ENCODE results near the gene ERC1.

The ERC1 gene

DNA sequence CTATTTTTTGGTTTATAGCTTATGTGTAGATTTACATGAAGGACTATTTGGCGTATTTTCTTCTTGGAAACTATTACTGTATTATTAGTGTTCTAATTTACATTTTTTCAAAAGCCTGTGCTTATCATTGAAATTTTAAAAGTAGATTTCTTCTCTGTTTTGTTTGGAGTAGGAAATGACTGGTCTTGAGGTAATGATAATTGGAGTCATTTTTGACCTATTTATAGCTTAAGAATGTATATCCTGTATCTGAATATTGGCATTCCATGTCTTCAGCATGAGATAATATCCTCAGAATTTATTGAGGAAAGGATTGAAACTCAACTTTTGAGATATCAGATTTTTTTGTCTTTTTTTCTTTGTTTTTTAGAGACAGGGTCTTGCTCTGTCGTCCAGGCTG is 193.4 kb downstream of the ERC1 start:
- Histone ChIP-seq H3K4me1 (ENCODE audit: control insufficient read depth, low read length) (no peaks in the 10 kb centered on the region), H3K4me3 (ENCODE audit: low read length) (no peak overlapping the region), H3K36me3 (ENCODE audit: control insufficient read depth, low read length) (peaks cover 24% of the 10 kb centered on the region), H3K9me2 (replicated peaks; ENCODE audit: control insufficient read depth, low read length) (no peaks in the 10 kb centered on the region), H3F3A (ENCODE audit: control insufficient read depth, insufficient read depth) (no peaks in the 10 kb centered on the region), H3K27ac (ENCODE audit: low read depth, low read length) (no peak overlapping the region), H4K20me1 (ENCODE audit: control insufficient read depth, insufficient read depth, low read depth, low read length) (no peaks in the 10 kb centered on the region), H3K4me2 (ENCODE audit: low read length) (no peak overlapping the region), H3K9me3 (ENCODE audit: control insufficient read depth, insufficient read depth, low read length) (no peaks in the 10 kb centered on the region), H3K79me2 (ENCODE audit: control insufficient read depth, low read length) (no peaks in the 10 kb centered on the region), H3K27me3 (ENCODE audit: control insufficient read depth, low read length) (no peaks in the 10 kb centered on the region)
- TF ChIP-seq, protein P1, sequence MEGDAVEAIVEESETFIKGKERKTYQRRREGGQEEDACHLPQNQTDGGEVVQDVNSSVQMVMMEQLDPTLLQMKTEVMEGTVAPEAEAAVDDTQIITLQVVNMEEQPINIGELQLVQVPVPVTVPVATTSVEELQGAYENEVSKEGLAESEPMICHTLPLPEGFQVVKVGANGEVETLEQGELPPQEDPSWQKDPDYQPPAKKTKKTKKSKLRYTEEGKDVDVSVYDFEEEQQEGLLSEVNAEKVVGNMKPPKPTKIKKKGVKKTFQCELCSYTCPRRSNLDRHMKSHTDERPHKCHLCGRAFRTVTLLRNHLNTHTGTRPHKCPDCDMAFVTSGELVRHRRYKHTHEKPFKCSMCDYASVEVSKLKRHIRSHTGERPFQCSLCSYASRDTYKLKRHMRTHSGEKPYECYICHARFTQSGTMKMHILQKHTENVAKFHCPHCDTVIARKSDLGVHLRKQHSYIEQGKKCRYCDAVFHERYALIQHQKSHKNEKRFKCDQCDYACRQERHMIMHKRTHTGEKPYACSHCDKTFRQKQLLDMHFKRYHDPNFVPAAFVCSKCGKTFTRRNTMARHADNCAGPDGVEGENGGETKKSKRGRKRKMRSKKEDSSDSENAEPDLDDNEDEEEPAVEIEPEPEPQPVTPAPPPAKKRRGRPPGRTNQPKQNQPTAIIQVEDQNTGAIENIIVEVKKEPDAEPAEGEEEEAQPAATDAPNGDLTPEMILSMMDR (IDR thresholded peaks at IDR 0.05; ENCODE audit: low read depth, low read length, poor library complexity, severe bottlenecking): no peak
- TF ChIP-seq EZH2phosphoT487 (IDR thresholded peaks at IDR 0.05; ENCODE audit: borderline replicate concordance, low read length): no peak

DNA sequence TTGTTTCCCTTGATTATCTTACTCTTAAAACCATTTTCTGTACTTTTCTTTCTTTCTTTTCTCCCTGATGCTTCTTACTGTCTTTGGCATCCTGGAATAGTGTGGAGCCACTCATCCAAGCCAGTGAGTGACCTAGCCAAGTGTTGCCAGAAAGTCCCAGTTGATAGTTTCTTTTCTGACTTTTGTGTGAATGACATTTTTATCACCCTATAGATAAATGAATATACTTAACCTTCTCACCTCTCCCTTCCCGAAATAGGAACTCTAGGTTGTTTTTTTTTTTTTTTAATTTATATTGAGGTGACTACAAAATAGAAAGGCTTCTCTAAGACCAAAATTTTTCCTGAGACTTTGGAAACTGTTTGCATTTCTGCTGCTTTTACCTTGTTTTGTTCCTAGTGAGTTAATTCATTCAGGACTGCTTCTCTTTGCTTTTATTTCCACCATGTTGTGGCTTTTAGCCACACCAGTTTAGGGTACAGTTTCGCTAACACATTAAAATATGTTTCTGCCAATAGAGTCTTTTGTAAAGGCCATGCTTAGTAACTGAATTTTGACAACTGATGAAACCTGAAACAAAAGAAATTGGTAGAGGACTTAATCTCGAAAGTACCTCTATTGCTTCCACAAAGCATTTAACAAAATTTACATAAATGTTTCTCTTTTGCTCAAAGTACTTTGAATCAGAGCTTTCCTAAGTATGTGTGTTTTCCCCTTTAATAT is 194.6 kb downstream of the ERC1 start:
- peaks cover 28% of the 10 kb centered on the region for H3K36me3 ChIP-seq (ENCODE audit: control insufficient read depth, low read length)
- no peaks in the 10 kb centered on the region for H3F3A ChIP-seq (ENCODE audit: control insufficient read depth, insufficient read depth)
- H3K9me3 ChIP-seq (ENCODE audit: control insufficient read depth, insufficient read depth, low read length): no peaks in the 10 kb centered on the region
- H3K79me2 ChIP-seq (ENCODE audit: control insufficient read depth, low read length): no peaks in the 10 kb centered on the region
- no peak overlapping the region for H3K27ac ChIP-seq (ENCODE audit: low read depth, low read length)
- no peaks in the 10 kb centered on the region for H3K9me2 ChIP-seq (replicated peaks; ENCODE audit: control insufficient read depth, low read length)
- no peak overlapping the region for H3K4me3 ChIP-seq (ENCODE audit: low read length)
- no peak overlapping the region for H3K4me2 ChIP-seq (ENCODE audit: low read length)
- no peaks in the 10 kb centered on the region for H3K27me3 ChIP-seq (ENCODE audit: control insufficient read depth, low read length)
- H3K4me1 ChIP-seq (ENCODE audit: control insufficient read depth, low read length): no peaks in the 10 kb centered on the region
- no peaks in the 10 kb centered on the region for H4K20me1 ChIP-seq (ENCODE audit: control insufficient read depth, insufficient read depth, low read depth, low read length)
- TF ChIP-seq EZH2phosphoT487 (IDR thresholded peaks at IDR 0.05; ENCODE audit: borderline replicate concordance, low read length): no peak
- TF ChIP-seq, protein P1 (IDR thresholded peaks at IDR 0.05; ENCODE audit: low read depth, low read length, poor library complexity, severe bottlenecking): no peak

DNA sequence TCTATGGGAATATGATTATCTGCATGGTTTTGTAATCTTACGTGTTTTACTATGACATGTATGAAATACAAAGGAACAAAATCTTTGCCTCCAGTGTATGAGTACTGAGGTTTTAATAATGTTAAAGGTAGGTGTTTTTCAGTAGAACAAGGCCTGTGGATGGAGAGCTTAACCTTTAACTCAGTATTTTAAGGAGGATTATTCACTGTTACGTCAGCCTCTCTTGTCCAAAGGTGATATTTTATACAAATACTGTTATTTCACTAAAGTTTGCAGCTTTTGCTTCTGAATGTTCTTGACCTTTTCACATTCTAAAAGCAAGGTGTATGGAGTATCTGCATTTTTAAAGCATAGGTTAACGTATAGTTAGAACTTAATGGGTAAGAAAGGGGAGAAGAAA is 195.3 kb downstream of the ERC1 start:
- Histone ChIP-seq H3F3A (ENCODE audit: control insufficient read depth, insufficient read depth) (no peaks in the 10 kb centered on the region), H3K79me2 (ENCODE audit: control insufficient read depth, low read length) (no peaks in the 10 kb centered on the region), H3K4me3 (ENCODE audit: low read length) (no peak overlapping the region), H3K4me2 (ENCODE audit: low read length) (no peak overlapping the region), H4K20me1 (ENCODE audit: control insufficient read depth, insufficient read depth, low read depth, low read length) (no peaks in the 10 kb centered on the region), H3K4me1 (ENCODE audit: control insufficient read depth, low read length) (peaks cover 4% of the 10 kb centered on the region), H3K27me3 (ENCODE audit: control insufficient read depth, low read length) (no peaks in the 10 kb centered on the region), H3K27ac (ENCODE audit: low read depth, low read length) (no peak overlapping the region), H3K9me3 (ENCODE audit: control insufficient read depth, insufficient read depth, low read length) (no peaks in the 10 kb centered on the region), H3K36me3 (ENCODE audit: control insufficient read depth, low read length) (peaks cover 35% of the 10 kb centered on the region), H3K9me2 (replicated peaks; ENCODE audit: control insufficient read depth, low read length) (no peaks in the 10 kb centered on the region)
- TF ChIP-seq, protein P1 (IDR thresholded peaks at IDR 0.05; ENCODE audit: low read depth, low read length, poor library complexity, severe bottlenecking): no peak
- no peak for TF ChIP-seq EZH2phosphoT487 (IDR thresholded peaks at IDR 0.05; ENCODE audit: borderline replicate concordance, low read length)

Data from DOHH2 (cell line).